SK-N-SH (cell line): ENCODE results near the gene DMRT2.

ENCODE experiments used
- CHD2 ChIP-seq: fragments of 150-350 bp; IDR thresholded peaks from 2 replicates; pipeline ENCODE4 v1.6.1; 2018; ENCODE audit warnings: low read length; ENCODE audit not compliant: partially characterized antibody
- CTCF ChIP-seq: fragments of 200-600 bp; sonication (generic); IDR thresholded peaks from 2 replicates; pipeline ENCODE4 v1.6.1; 2017; ENCODE audit warnings: antibody characterized with exemption, mild to moderate bottlenecking, moderate library complexity
- ELF1 ChIP-seq: IDR thresholded peaks from 2 replicates; pipeline ENCODE4 v1.4.0; 2012
- EP300 ChIP-seq, 2 experiments: IDR thresholded peaks; 2 replicates each; pipeline versions ENCODE4 v1.4.0 to v1.6.1; 2012; ENCODE audit warnings: borderline replicate concordance in 1 of 2, low read depth in 1 of 2, low read length in 1 of 2
- GABPA ChIP-seq: IDR thresholded peaks from 2 replicates; pipeline ENCODE4 v1.4.0; 2012; ENCODE audit warnings: low read depth, mild to moderate bottlenecking
- NRF1 ChIP-seq: IDR thresholded peaks from 2 replicates; pipeline ENCODE4 v1.6.1; 2012; ENCODE audit warnings: low read depth, mild to moderate bottlenecking, low read length
- POLR2AphosphoS5 ChIP-seq: IDR thresholded peaks from 2 replicates; pipeline ENCODE4 v1.6.1; 2012; ENCODE audit warnings: low read depth, low read length
- RCOR1 ChIP-seq: fragments of 150-350 bp; IDR thresholded peaks from 2 replicates; pipeline ENCODE4 v1.6.1; 2017; ENCODE audit warnings: antibody characterized with exemption, low read length
- RFX5 ChIP-seq: IDR thresholded peaks from 2 replicates; pipeline ENCODE4 v1.6.1; 2012; ENCODE audit warnings: mild to moderate bottlenecking, improper control_type of control experiment, low read length
- TAF1 ChIP-seq: IDR thresholded peaks from 2 replicates; pipeline ENCODE4 v1.6.1; 2012; ENCODE audit warnings: low read depth, mild to moderate bottlenecking, low read length, moderate library complexity, borderline replicate concordance
- USF2 ChIP-seq: fragments of 150-350 bp; IDR thresholded peaks from 2 replicates; pipeline ENCODE4 v1.6.1; 2017; ENCODE audit warnings: antibody characterized with exemption, low read length, low read depth, borderline replicate concordance
- YY1 ChIP-seq: IDR thresholded peaks from 2 replicates; pipeline ENCODE4 v1.4.0; 2012; ENCODE audit warnings: low read depth, mild to moderate bottlenecking
- ZBTB33 ChIP-seq: IDR thresholded peaks from 2 replicates; pipeline ENCODE4 v1.4.0; 2012; ENCODE audit warnings: low read depth, borderline replicate concordance
- TF ChIP-seq, protein P1 (sequence below): IDR thresholded peaks from 2 replicates; pipeline ENCODE4 v1.4.0; 2012; ENCODE audit warnings: low read depth

DNA sequence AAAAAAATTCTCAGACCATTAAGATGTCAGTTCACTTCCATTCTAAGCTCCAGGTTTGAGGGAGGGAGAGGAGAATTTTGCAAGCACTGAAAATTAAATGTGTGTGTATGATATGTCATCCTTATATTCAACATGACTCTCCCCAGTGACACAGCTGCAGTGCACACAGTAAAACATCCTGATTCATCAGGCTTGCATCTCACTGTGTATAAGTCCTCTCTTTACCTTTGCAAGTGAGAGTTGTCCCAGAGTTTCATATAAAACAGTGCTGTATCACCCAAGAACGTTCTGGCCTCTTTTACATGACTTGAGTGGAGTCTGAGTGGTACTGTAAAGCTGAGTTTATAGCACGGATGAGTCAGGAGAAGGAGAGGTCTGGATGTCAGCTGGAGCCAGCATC is 50.0 kb downstream of the DMRT2 start:
- TF ChIP-seq NRF1 (no peak), CTCF (no peak), TAF1 (no peak), GABPA (no peak), RCOR1 (no peak), EP300 (IDR thresholded peaks at IDR 0.05; ENCODE audit: borderline replicate concordance in 1 of 2, low read depth in 1 of 2, low read length in 1 of 2) (no peak), POLR2AphosphoS5 (no peak), USF2 (no peak), RFX5 (no peak), ZBTB33 (no peak), YY1 (no peak), ELF1 (no peak), CHD2 (no peak)
- TF ChIP-seq, protein P1, sequence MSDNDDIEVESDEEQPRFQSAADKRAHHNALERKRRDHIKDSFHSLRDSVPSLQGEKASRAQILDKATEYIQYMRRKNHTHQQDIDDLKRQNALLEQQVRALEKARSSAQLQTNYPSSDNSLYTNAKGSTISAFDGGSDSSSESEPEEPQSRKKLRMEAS: no peak
